Measurements from ENCODE around the gene DMD.

Gene DMD

GRCh38 chrX:31329298-31329697 is 1882.1 kb downstream of the DMD start:
- no peak for DNase-seq

DNA sequence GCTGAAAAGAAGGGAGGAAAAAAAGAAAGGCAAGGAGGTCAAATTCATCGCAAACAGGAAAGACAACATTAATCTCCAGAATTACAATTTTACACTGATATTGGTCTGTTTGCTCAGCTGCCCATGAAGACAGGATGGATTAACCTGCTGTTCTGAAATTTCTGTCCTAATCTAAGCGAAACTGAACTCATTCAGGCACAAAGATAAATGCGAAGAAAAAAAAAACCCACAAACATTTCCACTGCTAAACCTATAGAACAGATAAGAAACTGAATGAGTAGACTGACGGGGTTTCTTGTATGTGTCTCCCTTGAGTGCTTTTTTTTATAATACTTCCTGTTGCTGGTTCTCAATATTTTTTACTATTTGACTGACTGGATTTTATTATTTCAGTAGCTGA is 1887.7 kb downstream of the DMD start:
- no peak for DNase-seq

- no peak for DNase-seq
These were observed 1890.6 kb downstream of the DMD start for GRCh38 chrX:31320740-31321139.

- DNase-seq: no peak
These were observed 1891.8 kb downstream of the DMD start for GRCh38 chrX:31319586-31319985.

GRCh38 chrX:31318866-31319265 is 1892.5 kb downstream of the DMD start:
- DNase-seq: no peak

GRCh38 chrX:31316340-31316991 is 1894.9 kb downstream of the DMD start:
- no peak for DNase-seq

GRCh38 chrX:31314921-31315320 is 1896.4 kb downstream of the DMD start:
- no peak for DNase-seq

- no peak for DNase-seq
These were observed 1903.4 kb downstream of the DMD start for GRCh38 chrX:31307952-31308351.

GRCh38 chrX:31302573-31303075 is 1908.7 kb downstream of the DMD start:
- DNase-seq: no peak

GRCh38 chrX:31301941-31302340 is 1909.4 kb downstream of the DMD start:
- DNase-seq: no peak

- DNase-seq: no peak
These were observed 1910.1 kb downstream of the DMD start for GRCh38 chrX:31301203-31301602.

- DNase-seq: no peak
These were observed 1912.4 kb downstream of the DMD start for GRCh38 chrX:31298916-31299315.

GRCh38 chrX:31297881-31298280 is 1913.5 kb downstream of the DMD start:
- DNase-seq: no peak

GRCh38 chrX:31294475-31294874 is 1916.9 kb downstream of the DMD start:
- no peak for DNase-seq

- DNase-seq: peak in 3 of 4 experiments; percentile 1 to 28 (median 3)
These were observed 1917.9 kb downstream of the DMD start for GRCh38 chrX:31293409-31293808.

GRCh38 chrX:31291131-31291530 is 1920.2 kb downstream of the DMD start:
- no peak for DNase-seq

DNA sequence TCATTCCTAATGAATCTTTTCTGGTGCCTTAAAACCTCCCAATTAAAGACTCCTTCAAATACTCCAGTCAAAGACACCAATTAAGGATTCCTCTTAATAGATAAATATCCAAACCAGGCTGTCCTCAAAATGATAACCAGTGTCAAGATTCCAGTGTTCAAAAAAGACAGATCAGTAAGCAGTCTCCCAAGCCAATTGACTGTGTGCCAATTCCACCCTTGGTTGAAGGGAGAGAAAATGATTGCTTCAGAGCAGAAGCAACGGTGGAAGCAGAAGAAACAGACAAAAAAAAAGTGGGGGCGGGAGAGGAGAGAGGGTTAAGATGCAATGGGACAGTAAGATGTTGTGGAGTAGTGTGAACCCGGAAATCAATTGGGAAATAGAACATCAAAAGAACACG is 1923.5 kb downstream of the DMD start:
- no peak for DNase-seq

DNA sequence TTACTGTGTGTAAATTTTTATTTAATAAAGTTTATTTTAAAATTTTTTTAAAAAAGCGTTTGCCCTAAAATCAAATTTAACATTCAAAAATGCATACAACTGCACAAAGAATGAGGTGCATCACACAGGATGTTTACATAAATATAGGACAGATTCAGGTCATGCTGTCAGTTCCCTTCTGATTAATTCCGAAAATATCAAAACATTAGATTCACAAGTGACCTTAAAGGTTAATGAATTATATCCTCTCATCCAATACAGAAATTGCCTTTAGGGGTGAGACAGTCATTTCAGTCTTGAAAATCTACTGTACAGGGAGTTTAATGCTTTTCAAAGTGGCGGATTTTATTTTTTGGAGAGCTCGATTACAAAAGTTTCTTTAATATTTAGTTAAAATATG is 1930.8 kb downstream of the DMD start:
- DNase-seq: no peak

- peak in 1 of 4 experiments; percentile 6 for DNase-seq
These were observed 1932.0 kb downstream of the DMD start for GRCh38 chrX:31279359-31279758.

DNA sequence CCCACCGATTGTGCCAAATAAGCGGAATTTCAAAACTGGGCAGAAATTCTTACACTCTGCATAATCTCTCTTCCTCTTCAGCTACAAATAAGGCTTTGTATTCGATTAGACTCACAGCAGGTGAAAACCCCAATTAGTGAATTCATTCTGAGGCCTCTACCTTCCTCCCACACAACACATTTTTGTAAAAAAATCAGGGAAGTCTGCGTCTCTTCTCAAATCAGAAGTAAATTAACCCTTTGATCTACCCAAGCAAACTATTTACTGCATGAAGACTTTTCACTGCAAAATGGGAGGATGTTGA is 1938.9 kb downstream of the DMD start:
- no peak for DNase-seq

- no peak for DNase-seq
These were observed 1939.5 kb downstream of the DMD start for GRCh38 chrX:31271615-31272471.

- no peak for DNase-seq
These were observed 1941.4 kb downstream of the DMD start for GRCh38 chrX:31269914-31270313.

- no peak for DNase-seq
These were observed 1943.0 kb downstream of the DMD start for GRCh38 chrX:31268359-31268758.

Data from suppressor macrophage (primary cell).